Measurements from ENCODE around the gene EEF1E1.

Gene EEF1E1

DNA sequence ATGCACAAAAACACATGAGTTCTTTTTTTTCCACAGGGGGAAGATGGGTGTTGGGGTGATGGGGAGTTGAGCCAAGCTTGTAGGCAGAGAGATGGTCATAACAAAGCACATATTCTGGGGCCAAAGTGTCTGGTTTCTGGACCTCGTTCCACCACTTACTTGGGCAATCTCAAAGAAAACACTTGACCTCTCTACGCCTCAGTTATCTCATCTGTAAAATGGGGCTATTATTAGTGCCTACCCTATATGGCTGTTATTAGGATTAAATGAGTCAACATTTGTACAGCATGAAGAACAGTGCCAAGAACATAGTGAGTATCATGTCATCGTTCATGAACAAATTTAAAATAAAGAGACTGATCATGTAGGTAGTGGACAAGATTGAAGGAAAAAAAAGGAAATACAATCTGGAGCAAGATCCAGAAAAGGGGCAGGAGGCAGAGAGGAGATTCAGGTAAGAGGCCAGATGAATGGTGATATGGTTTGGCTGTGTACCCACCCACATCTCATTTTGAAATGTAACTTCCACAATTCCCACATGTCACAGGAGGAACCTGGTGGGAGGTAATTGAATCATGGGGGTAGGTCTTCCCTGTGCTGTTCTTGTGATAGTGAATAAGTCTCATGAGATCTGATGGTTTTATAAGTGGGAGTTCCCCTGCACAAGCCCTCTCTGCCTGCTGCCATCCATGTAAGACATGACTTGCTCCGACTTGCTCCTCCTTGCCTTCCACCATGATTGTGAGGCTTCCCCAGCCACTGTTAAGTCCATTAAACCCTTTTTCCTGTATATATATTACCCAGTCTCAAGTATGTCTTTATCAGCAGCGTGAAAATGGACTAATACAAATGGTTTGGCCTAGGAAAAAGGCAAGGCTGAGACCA is 14.2 kb downstream of the EEF1E1 start:
- DNase-seq (ENCODE audit: low read depth) = no peak

- no peak for DNase-seq (ENCODE audit: low read depth)
These were observed 15.5 kb downstream of the EEF1E1 start for GRCh38 chr6:8086755-8087306.

- peak; percentile 96 for DNase-seq (ENCODE audit: low read depth)
These were observed 17.3 kb downstream of the EEF1E1 start for GRCh38 chr6:8085053-8085511.

- peak; percentile 55 for DNase-seq (ENCODE audit: low read depth)
These were observed 17.8 kb downstream of the EEF1E1 start for GRCh38 chr6:8084586-8084985.

DNA sequence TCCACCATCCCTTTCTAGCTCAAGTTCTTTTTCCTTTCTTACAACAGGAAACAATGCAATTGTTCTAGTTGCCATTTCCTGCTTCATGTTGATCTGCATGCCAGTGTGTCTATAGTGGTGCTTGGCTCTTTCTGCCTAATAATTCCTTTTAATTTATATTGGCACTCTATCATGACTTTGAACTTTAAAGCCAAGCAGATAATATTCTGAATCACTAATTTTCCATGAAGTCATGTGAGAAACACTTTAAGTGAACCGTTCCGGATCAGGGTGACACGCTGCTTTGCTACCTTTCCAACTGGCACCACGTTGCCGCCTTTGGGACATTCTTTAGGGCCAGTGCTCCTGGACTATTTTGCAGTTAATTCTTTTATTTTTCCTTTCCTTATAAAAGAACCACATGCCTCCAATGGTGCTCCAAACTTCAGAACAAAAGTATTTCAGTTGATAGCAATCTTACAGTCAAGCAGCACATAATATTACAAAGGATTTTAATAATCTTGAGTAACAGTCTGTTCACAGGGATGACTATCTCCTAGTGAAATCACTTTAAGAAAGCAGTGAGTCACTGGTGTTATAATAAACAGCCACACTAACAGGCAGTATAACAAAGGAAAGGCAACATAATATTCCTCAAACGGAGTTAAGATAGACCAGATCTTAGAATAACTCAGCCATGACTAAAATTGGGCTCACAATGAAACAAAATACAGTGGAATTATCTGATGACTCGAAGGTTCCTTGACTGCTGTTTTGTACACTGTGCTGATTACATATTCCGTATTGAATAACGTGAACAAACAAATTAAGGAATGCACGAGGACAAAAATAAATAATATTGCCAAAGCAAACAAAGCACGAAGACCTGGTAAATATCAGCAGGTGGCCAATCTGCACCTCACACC is 19.1 kb downstream of the EEF1E1 start:
- DNase-seq (ENCODE audit: low read depth) = peak; percentile 96

GRCh38 chr6:8082572-8082953 is 19.8 kb downstream of the EEF1E1 start:
- DNase-seq (ENCODE audit: low read depth) = no peak

DNA sequence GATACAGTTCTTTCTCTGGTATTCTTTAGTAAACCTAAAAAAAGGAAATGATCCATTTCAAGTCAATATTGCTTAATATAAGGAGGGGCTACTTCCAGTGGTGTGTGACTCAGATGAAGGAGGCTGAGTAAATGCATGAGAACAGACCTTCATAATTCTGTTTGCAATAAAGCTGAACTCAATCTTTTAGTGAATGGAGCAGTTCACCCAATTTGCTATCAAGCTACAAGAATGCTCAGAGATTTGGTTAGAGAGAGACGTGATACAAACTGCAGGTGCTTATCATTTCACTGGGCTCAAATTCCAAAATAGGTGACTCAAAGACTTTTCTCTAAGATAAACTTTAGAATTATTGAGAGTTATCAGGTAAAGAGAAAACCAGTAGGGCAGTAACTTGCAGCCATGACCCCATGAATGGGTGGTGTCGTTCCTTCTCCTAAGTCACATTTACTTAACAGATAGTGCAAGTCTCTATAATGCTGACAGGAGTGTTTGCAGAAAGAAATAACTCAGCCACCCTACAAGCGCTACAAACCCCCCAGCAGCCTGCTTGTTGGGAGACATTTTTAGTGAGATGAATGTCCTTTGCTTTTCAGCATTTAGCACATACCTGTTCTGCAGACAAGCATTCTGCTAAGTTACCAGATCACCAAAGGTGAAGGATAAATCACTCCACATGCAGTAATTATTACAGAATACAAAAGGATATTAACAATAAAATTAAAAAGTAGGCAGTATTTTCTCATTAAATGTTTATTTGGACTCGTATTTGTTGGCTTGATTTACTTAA is 21.8 kb downstream of the EEF1E1 start:
- DNase-seq (ENCODE audit: low read depth) = peak; percentile 84

GRCh38 chr6:8079126-8079525 is 23.2 kb downstream of the EEF1E1 start:
- no peak for DNase-seq (ENCODE audit: low read depth)

- no peak for DNase-seq (ENCODE audit: low read depth)
These were observed 24.4 kb downstream of the EEF1E1 start for GRCh38 chr6:8077991-8078390.

GRCh38 chr6:8075704-8076103 is 26.6 kb downstream of the EEF1E1 start:
- DNase-seq (ENCODE audit: low read depth) = no peak

DNA sequence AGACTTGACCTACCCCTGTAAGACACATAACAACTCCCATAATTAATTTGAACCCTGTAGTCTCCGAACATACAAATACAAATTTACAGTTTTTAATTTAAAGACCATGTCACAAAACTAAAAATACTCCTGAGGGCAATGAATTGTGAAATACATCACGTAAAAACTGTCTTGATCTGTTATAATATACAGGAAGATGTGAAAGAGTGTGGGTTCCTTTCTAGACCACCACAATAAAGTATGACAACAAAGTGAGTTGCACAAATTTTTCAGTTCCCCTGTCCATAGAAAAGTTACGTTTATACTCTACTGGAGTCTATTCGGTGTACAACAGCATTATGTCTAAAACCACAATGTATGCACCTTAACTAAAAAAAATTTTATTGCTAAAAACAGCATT is 27.2 kb downstream of the EEF1E1 start:
- no peak for DNase-seq (ENCODE audit: low read depth)

GRCh38 chr6:8074213-8074612 is 28.1 kb downstream of the EEF1E1 start:
- peak; percentile 53 for DNase-seq (ENCODE audit: low read depth)

DNA sequence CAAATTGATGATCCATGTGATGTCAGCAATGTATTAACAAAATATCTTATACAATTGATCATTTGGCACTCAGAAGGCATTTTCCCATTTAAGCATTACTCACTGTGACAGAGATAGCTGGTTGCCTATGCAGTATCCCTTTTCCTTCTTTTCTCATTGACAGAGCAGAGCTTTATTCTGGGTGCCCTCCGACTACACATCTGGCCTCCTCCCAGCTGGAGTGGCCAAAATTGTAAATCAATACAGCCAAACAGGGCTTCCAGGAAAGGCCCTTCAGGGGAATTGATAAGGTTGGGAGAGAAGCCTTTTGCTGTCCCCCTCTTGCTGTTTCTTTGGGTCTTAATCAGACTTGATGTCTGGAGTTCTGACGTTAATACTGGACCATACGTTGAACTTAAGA is 28.6 kb downstream of the EEF1E1 start:
- no peak for DNase-seq (ENCODE audit: low read depth)

DNA sequence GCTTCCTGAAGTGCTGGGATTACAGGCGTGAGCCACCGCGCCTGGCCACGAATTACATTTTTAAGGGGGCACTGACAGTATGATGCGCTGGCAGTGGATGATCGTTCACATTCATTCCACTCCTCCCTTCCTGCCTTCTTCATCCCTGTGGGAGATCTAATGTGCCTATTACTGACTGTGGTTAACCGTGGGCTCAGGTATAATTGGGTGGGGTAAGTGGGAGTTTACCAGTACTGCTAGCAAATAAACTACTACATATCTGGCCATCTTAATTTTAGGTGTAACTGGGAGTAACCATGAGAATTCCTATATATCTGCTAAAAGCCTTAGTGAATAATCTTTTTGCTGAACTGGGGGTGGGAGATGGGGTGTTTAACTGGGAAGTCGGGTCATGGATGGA is 31.6 kb downstream of the EEF1E1 start:
- no peak for DNase-seq (ENCODE audit: low read depth)

- DNase-seq (ENCODE audit: low read depth) = no peak
These were observed 32.6 kb downstream of the EEF1E1 start for GRCh38 chr6:8069631-8070284.

DNA sequence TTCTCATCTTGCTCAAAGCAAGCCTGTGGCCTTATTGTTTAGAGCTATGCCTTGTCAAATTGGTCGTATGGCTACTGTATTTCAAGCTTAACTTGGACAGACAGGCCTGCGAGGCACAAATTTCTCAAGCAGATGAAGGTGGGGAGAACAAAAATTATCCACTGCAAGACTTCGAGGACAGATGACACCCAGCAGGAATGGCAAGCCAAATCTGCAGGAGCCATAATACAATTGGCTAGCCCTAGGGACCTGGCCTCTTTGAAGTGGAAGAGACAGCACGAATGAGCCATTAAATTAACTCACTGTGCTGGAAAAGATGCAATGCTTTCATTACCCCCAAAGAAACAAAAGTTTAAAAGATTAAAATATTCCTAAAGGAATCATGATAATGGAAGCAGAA is 33.2 kb downstream of the EEF1E1 start:
- no peak for DNase-seq (ENCODE audit: low read depth)

DNA sequence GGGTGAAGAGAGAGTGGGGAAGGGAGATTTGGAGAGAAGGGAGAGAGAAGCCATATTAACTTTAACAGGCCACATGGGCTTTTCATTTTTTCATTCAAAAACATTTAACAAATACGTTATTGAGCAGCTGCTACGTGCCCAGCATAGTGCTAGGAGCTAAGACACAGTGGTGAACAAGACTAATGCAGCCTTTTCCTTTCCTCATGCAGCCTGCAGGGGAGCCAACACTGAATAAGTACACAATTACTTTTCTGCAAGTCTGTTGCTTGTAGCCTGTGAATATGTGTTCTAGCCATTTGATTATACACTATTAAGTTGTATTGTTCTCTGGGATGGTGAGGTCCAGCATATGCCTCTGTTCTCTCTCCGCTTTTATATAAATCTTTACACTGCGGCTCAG is 36.2 kb downstream of the EEF1E1 start:
- no peak for DNase-seq (ENCODE audit: low read depth)

- DNase-seq (ENCODE audit: low read depth) = no peak
These were observed 36.8 kb downstream of the EEF1E1 start for GRCh38 chr6:8065519-8065911.

GRCh38 chr6:8064638-8065518 is 37.5 kb downstream of the EEF1E1 start:
- DNase-seq (ENCODE audit: low read depth) = no peak
